ENCODE data around the gene IL34. TPM values are rescaled to one million over a fixed set of nuclear protein-coding genes. Genes with fewer than 3 reads are reported as not detected.
"Not testable (repeated sequence)": the region's sequence is repeated elsewhere in the genome, so short reads cannot be mapped to it uniquely, and the experiment has no call there.

Gene IL34
- total RNA-seq, 1 experiment from 2014 or later, result 8.8 TPM

GRCh38 chr16:70659546-70659945, 13.2 kb downstream of the IL34 start:
- Histone ChIP-seq H3K36me3 (replicated peaks; ENCODE audit: control insufficient read depth, insufficient read depth, low read length) (no peaks in the 10 kb centered on the region), H3K27me3 (ENCODE audit: control insufficient read depth, insufficient read depth, low read length) (no peaks in the 10 kb centered on the region), H3K4me3 (ENCODE audit: insufficient read depth, low read depth, low read length) (no peak overlapping the region)
- DNase-seq, result peak; percentile 40

GRCh38 chr16:70659953-70660671, 13.8 kb downstream of the IL34 start:
- DNase-seq, result peak; percentile 51
- no peak overlapping the region for H3K4me3 ChIP-seq (ENCODE audit: insufficient read depth, low read depth, low read length)
- H3K36me3 ChIP-seq (replicated peaks; ENCODE audit: control insufficient read depth, insufficient read depth, low read length), result no peaks in the 10 kb centered on the region; the same call in 1 of the 2 replicates
- H3K27me3 ChIP-seq (ENCODE audit: control insufficient read depth, insufficient read depth, low read length), result no peaks in the 10 kb centered on the region

GRCh38 chr16:70660672-70661350, 14.5 kb downstream of the IL34 start:
- peaks cover 2% of the 10 kb centered on the region for H3K36me3 ChIP-seq (replicated peaks; ENCODE audit: control insufficient read depth, insufficient read depth, low read length)
- H3K27me3 ChIP-seq (ENCODE audit: control insufficient read depth, insufficient read depth, low read length), result no peaks in the 10 kb centered on the region
- no peak overlapping the region; the same call in 1 of the 2 replicates for H3K4me3 ChIP-seq (ENCODE audit: insufficient read depth, low read depth, low read length)
- DNase-seq, result peak; percentile 88

GRCh38 chr16:70661534-70661917, 15.2 kb downstream of the IL34 start:
- H3K4me3 ChIP-seq (ENCODE audit: insufficient read depth, low read depth, low read length), result no peak overlapping the region
- H3K27me3 ChIP-seq (ENCODE audit: control insufficient read depth, insufficient read depth, low read length), result no peaks in the 10 kb centered on the region
- peak; percentile 68 for DNase-seq
- H3K36me3 ChIP-seq (replicated peaks; ENCODE audit: control insufficient read depth, insufficient read depth, low read length), result peaks cover 2% of the 10 kb centered on the region

GRCh38 chr16:70661918-70662641, 15.7 kb downstream of the IL34 start:
- peaks cover 2% of the 10 kb centered on the region for H3K36me3 ChIP-seq (replicated peaks; ENCODE audit: control insufficient read depth, insufficient read depth, low read length)
- no peak overlapping the region for H3K4me3 ChIP-seq (ENCODE audit: insufficient read depth, low read depth, low read length)
- H3K27me3 ChIP-seq (ENCODE audit: control insufficient read depth, insufficient read depth, low read length), result no peaks in the 10 kb centered on the region
- DNase-seq, result peak; percentile 66

GRCh38 chr16:70662991-70663523, 16.7 kb downstream of the IL34 start:
- Histone ChIP-seq H3K36me3 (replicated peaks; ENCODE audit: control insufficient read depth, insufficient read depth, low read length) (peaks cover 2% of the 10 kb centered on the region), H3K27me3 (ENCODE audit: control insufficient read depth, insufficient read depth, low read length) (no peaks in the 10 kb centered on the region), H3K4me3 (ENCODE audit: insufficient read depth, low read depth, low read length) (no peak overlapping the region)
- peak; percentile 70 for DNase-seq

GRCh38 chr16:70663524-70664324, 17.4 kb downstream of the IL34 start:
- Histone ChIP-seq H3K36me3 (replicated peaks; ENCODE audit: control insufficient read depth, insufficient read depth, low read length) (peaks cover 4% of the 10 kb centered on the region), H3K4me3 (ENCODE audit: insufficient read depth, low read depth, low read length) (no peak overlapping the region), H3K27me3 (ENCODE audit: control insufficient read depth, insufficient read depth, low read length) (no peaks in the 10 kb centered on the region)
- DNase-seq, result peak; percentile 69

- no peak overlapping the region for H3K4me3 ChIP-seq (ENCODE audit: insufficient read depth, low read depth, low read length)
- DNase-seq, result no peak
- no peaks in the 10 kb centered on the region for H3K27me3 ChIP-seq (ENCODE audit: control insufficient read depth, insufficient read depth, low read length)
- H3K36me3 ChIP-seq (replicated peaks; ENCODE audit: control insufficient read depth, insufficient read depth, low read length), result peaks cover 4% of the 10 kb centered on the region
These were observed 18.2 kb downstream of the IL34 start for GRCh38 chr16:70664325-70665112.

- peaks cover 6% of the 10 kb centered on the region for H3K36me3 ChIP-seq (replicated peaks; ENCODE audit: control insufficient read depth, insufficient read depth, low read length)
- peak; percentile 52 for DNase-seq
- H3K27me3 ChIP-seq (ENCODE audit: control insufficient read depth, insufficient read depth, low read length), result no peaks in the 10 kb centered on the region
- no peak overlapping the region for H3K4me3 ChIP-seq (ENCODE audit: insufficient read depth, low read depth, low read length)
These were observed 18.8 kb downstream of the IL34 start for GRCh38 chr16:70665113-70665694.

GRCh38 chr16:70665806-70666735, 19.7 kb downstream of the IL34 start:
- Histone ChIP-seq H3K4me3 (ENCODE audit: insufficient read depth, low read depth, low read length) (no peak overlapping the region), H3K27me3 (ENCODE audit: control insufficient read depth, insufficient read depth, low read length) (no peaks in the 10 kb centered on the region), H3K36me3 (replicated peaks; ENCODE audit: control insufficient read depth, insufficient read depth, low read length) (peaks cover 6% of the 10 kb centered on the region)
- peak; percentile 42 for DNase-seq

- H3K36me3 ChIP-seq (replicated peaks; ENCODE audit: control insufficient read depth, insufficient read depth, low read length), result peaks cover 7% of the 10 kb centered on the region
These were observed 23.8 kb downstream of the IL34 start for GRCh38 chr16:70670175-70670574.

GRCh38 chr16:70670938-70671337, 24.6 kb downstream of the IL34 start:
- not testable (repeated sequence) for H3K36me3 ChIP-seq (replicated peaks; ENCODE audit: control insufficient read depth, insufficient read depth, low read length); H3K4me3 ChIP-seq (ENCODE audit: insufficient read depth, low read depth, low read length); H3K27me3 ChIP-seq (ENCODE audit: control insufficient read depth, insufficient read depth, low read length); DNase-seq

More at GRCh38 chr16:70670175-70670574, 23.8 kb downstream of the IL34 start:
- DNase-seq, result no peak
- Histone ChIP-seq H3K4me3 (ENCODE audit: insufficient read depth, low read depth, low read length) (no peak overlapping the region), H3K27me3 (ENCODE audit: control insufficient read depth, insufficient read depth, low read length) (no peaks in the 10 kb centered on the region)

Measured in H7 (cell line).